ENCODE results near the gene STXBP1.

STXBP1 gene

GRCh38 chr9:127684576-127684975 is 72.5 kb downstream of the STXBP1 start:
- no peak overlapping the region for H3K4me3 ChIP-seq (ENCODE audit: low read depth, low read length)
- no peak for TF ChIP-seq CTCF (IDR thresholded peaks at IDR 0.05; ENCODE audit: low read depth, low read length)

GRCh38 chr9:127686461-127687393 is 74.7 kb downstream of the STXBP1 start:
- TF ChIP-seq CTCF (IDR thresholded peaks at IDR 0.05; ENCODE audit: low read depth, low read length) = no peak
- H3K4me3 ChIP-seq (ENCODE audit: low read depth, low read length) = no peak overlapping the region

DNA sequence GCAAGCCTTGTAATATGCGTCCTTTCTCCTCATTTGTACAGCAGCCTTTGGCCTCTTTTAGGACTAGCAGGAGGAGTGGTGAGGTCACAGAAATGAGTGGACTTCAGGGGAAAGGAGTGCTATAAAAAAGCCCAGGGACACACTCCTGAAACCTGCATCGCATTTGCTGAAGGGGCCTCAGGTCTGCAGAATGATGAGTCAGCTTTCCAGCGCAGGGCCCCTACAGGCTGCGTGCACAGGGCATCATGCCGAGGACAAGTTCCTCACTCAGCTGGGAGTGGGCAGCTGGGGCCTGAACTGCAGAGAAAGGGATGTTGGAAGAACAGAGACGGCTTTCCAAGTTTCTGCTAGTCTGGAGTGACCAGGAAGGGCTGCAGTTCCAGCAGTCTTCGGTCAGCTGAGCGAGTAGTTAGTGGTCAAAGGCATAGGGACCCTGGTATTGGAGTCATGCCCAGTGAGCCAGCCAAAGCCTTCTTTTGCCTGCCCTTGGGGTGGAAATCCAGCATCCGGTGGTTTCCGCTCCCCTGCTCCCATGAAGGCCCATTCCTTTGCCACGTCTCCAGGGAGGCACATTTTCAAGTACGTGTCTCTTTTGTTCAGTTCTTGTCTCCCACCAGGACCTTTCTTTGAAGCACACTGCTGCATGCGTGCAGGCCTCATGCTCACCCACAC is 77.4 kb downstream of the STXBP1 start:
- TF ChIP-seq CTCF (IDR thresholded peaks at IDR 0.05; ENCODE audit: low read depth, low read length) = no peak

GRCh38 chr9:127690735-127691134 is 78.7 kb downstream of the STXBP1 start:
- no peak for TF ChIP-seq CTCF (IDR thresholded peaks at IDR 0.05; ENCODE audit: low read depth, low read length)
- H3K4me3 ChIP-seq (ENCODE audit: low read depth, low read length) = no peak overlapping the region

More for the DNA sequence above, 77.4 kb downstream of the STXBP1 start:
- no peak overlapping the region for H3K4me3 ChIP-seq (ENCODE audit: low read depth, low read length)

GRCh38 chr9:127692071-127692470 is 80.0 kb downstream of the STXBP1 start:
- TF ChIP-seq CTCF (IDR thresholded peaks at IDR 0.05; ENCODE audit: low read depth, low read length) = no peak
- H3K4me3 ChIP-seq (ENCODE audit: low read depth, low read length) = no peak overlapping the region

- H3K4me3 ChIP-seq (ENCODE audit: low read depth, low read length) = no peak overlapping the region
- no peak for TF ChIP-seq CTCF (IDR thresholded peaks at IDR 0.05; ENCODE audit: low read depth, low read length)
Observed at GRCh38 chr9:127693143-127693542, 81.1 kb downstream of the STXBP1 start.

DNA sequence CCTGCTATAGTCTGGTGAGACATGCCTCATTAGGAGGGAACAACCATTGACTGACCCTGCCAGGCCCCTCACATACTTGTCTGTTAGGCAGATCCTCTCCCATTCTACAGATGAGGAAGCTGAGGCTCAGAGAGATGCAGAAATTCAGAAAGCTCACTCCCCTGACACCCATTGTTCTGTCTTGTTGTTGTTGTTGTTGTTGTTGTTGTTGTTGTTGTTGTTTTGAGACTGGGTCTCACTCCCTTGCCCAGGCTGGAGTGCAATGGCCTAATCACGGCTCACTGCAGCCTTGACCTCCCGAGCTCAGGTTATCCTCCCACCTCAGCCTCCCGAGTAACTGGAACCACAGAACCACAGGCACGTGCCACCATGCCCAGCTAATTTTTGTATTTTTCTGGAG is 81.6 kb downstream of the STXBP1 start:
- no peak for TF ChIP-seq CTCF (IDR thresholded peaks at IDR 0.05; ENCODE audit: low read depth, low read length)
- H3K4me3 ChIP-seq (ENCODE audit: low read depth, low read length) = no peak overlapping the region
